Right lung (tissue), 5 donors: ENCODE measurements around the gene RFC3. TPM values are rescaled to one million over a fixed set of nuclear protein-coding genes. Genes with fewer than 3 reads are reported as not detected.

Experiments used
- DNase-seq, 2 donors: peaks; one replicate each; pipeline ENCODE4 v3.0.0-alpha.2; 2013
- polyA plus RNA-seq, 5 donors: library from polyadenylated mRNA; unstranded; fragments of 120-200 nt; gene quantifications; one replicate each; pipeline versions ENCODE4 v1.2.1 to v1.2.3, GENCODE V29; 2013; ENCODE audit warnings: inconsistent platforms in 1 of 5, low replicate concordance in 1 of 5; ENCODE audit not compliant: insufficient read length in 5 of 5, insufficient read depth in 1 of 5

The RFC3 gene
- polyA plus RNA-seq, 5 donors, result 17.2 to 35.4 (median 22.9) TPM

DNA sequence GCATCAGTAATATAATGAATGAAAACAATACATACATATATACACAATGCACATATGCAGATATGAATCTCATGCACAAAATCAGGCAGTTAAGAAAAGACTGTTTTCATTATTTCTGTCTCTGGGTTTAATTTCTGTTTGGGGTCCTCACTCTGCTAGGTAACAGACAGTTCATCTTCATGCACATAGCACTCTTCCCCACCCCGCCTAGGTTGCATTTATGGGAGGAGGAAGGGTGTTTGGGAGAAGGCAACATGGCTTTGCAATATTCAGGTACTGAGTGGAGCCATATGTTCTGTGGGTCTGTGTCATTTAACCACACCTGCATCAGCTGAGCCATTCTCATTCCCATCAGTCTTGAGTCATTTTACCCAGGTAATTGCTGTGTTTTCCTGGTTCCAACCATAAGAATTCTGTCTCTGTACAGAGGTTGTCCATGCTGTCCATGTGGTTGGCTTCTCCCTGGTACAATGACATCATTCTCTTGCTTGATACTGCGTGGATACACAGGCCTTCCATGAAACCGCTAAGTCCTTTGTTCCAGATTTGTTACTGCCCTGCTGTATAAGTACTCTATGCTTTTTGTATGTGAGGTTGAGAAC lies 45.3 kb downstream of the RFC3 start:
- no peak for DNase-seq

DNA sequence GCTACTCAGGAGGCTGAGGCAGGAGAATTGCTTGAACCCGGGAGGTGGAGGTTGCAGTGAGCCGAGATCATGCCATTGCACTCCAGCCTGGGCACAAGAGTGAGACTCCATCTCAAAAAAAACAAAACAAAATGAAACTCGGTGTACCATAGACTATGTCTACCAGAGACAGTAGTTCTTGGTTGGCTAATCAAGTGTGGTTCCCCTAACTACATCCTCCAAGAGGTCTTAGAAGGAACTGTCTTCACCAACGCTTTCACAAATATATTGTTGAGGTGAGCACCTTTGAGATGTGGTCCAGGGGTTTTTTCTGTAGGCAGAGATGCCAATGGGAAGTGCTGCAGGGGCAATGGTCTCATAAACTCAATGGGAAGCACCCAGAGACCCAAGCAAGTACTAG lies 48.0 kb downstream of the RFC3 start:
- no peak for DNase-seq

DNA sequence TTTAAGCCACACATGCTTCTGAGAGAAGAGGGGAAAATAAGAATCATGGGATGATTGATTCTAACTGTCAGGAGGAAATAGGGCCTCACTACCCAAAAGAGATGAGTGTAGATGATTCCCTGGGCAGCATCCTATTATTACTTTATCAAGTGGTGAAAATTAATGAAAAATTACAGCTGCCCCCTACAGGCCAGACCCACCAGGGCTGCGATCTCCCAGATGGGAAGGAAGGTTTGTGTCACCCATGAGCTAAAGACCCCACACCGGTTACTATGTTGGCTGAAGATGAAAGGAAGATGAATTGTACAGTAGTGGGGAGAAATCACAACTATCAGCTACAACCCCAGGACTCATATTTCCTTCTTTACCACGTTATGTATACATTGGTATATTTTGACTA lies 49.5 kb downstream of the RFC3 start:
- DNase-seq, result no peak

DNA sequence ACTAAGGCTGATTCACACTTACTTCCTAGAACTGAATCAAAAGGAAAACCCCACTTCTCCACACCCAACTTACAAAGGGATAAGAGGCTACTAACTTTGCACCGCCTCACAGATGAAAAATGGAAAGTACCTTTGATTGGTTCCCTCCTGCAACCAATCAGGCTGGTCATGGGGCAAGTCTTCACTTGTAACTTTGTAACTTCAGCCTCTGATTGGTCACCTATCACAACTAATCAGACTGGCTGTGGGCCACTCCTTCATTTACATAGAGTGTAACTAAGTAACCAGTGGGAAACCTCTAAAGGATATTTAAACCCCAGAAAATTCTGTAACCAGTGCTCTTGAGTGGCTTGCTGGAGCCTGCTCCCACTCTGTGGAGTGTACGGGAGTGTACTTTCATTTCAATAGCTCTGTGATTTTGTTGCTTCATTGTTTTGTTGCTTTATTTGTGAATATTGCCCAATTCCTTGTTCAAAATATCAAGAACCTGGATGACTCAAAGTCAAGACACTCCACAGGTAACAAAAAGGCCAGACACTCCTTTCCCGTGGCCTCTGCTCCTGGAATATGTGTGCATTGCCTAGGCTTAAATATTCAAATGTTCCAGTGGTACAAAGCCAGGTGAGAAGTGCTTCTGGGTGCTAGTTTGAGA lies 50.5 kb downstream of the RFC3 start:
- DNase-seq, result no peak

DNA sequence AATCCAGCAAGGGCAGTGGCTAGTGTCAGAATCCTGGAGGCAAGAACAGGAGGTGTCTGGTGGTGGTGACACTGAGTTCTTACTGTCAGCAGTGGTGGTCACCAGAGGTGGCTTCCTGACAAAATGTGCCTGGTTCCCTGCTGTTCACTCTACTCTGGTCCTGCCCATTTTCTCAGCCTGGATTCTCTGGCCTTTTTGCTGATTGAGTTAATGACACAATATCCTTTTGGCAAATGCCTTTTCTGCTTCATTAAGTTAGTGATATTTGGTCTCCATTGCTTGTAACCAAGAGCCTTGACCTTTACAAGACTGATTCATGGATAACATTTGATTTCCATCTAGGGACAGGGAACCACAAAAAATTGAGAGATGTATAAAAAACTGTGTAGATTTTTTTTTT lies 51.1 kb downstream of the RFC3 start:
- DNase-seq, result no peak

DNA sequence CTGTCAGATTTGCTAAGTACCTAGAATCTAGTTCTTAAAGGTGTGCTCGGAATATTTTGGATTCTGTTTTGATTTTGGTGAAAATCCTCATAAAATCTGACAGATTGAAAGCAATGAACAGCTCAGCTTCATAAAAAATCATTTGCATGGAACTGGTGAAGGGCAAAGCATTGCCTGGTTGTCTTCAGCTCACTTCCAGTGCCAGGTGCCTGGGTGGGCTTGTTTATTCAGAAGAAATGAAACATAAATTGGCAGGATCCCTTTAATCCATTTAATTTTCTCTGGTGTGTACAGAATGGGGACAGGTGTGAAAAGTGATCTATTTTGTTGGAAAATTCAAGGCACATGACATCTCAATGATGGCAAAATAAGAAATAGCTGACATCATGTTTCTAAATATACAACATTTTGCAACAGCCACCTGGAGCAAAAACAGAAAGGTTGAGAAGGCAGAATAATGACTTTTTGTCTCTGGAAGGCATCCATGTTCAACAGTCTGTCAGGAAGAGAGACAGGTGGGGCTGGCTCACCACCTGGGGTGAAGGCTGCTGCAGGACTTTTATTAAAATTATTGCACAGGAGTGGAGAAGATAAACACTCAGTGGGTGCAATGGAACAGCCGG lies 52.2 kb downstream of the RFC3 start:
- no peak for DNase-seq

DNA sequence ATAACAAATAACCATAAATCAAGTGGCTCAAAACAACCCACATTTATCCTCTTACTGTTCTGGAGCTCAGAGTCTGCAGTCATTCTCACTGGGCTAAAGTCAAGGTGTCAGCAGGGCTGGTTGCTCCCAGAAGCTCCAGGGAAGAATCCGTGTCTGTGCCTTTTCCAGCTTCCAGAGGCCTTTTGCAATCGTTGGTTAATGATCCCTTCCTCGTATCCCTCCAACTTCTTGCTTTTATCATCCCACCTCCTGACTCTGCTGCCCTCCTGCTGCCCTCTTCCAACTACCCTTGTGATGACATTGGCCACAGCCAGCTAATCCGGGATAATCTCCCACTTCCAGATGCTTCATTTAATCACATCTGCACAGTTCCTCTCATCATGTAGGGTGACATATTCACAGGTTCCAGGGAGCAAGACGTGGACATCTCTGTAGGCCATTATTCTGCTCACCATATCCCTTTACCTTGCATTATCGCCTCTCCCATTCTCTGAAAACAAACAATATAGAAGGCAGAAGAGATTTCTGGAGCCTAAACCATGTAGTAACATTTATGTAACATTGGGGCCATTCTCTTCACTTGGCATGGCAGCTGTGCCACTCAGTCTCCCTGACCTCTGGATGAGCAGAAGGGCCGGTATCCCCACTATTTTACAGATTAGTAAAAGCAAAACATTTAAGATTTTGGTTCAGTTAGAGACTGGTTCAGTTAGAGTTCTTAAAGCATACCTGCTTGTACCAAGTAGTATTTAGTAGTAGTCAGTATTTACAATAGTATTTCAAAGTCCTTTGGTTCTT lies 53.5 kb downstream of the RFC3 start:
- DNase-seq, result no peak

DNA sequence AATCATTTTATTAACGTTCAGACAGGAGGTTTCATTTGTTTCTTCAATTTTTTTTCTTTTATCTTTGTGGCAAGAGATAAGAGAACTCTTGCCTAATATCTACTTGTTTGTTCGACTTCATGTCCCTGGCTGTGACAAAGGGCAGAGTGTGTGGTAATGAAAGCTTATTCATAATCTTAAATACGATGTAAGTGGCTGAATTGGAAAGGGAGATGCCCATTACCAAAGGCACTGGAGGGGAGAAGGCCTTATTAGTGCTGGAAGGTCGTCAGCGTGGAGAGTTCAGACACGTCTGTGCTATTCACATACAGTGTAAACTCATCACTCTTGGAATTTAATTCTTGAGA lies 54.0 kb downstream of the RFC3 start:
- DNase-seq, result no peak

DNA sequence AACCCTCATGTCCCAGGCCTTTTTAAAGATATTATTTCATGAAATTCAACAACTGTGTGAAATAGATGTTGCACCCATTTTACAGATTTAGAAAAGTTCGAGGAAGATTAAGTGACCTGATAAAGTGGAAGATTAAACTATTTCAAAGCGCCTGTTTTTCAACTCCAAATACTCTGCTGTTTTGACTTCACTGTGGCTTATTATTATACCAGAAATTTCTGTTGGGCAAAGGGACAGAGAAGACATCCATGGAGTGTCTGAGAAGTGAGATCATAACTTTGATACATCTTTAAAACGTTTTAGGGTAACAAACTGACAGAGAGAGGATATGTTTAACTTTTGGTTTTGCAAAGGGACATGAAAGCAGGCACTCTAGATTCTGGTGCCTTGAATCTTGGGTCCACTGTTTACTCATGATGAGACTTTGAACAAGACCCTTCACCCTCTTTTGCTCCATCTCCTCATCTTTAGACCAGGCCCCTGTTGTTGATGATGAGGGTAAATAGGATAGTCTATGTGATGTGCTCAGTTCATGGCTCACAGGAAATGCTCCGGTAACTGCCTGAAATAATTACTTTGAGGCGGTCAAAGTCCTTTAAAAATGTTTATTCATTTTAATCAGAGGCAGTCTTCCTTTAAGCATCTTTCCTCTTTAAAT lies 55.4 kb downstream of the RFC3 start:
- no peak for DNase-seq

DNA sequence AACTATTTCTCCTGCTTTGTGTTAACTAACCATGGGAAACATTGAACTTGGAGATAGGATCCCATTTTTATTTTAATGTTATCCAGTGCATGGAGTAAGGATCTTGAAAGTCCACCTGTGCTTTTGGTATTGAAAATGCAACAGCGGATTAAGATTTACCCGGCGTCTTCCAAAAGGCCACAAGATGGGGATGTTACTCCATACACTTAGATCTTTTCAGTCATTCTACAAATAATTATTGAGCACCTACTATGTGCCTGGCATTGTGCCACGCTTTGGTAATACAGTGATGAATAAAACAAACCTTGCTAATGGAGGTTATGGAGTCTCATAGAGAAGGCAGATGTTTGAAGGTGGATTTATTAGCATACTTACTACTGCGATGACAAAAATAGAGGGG lies 56.9 kb downstream of the RFC3 start:
- no peak for DNase-seq

DNA sequence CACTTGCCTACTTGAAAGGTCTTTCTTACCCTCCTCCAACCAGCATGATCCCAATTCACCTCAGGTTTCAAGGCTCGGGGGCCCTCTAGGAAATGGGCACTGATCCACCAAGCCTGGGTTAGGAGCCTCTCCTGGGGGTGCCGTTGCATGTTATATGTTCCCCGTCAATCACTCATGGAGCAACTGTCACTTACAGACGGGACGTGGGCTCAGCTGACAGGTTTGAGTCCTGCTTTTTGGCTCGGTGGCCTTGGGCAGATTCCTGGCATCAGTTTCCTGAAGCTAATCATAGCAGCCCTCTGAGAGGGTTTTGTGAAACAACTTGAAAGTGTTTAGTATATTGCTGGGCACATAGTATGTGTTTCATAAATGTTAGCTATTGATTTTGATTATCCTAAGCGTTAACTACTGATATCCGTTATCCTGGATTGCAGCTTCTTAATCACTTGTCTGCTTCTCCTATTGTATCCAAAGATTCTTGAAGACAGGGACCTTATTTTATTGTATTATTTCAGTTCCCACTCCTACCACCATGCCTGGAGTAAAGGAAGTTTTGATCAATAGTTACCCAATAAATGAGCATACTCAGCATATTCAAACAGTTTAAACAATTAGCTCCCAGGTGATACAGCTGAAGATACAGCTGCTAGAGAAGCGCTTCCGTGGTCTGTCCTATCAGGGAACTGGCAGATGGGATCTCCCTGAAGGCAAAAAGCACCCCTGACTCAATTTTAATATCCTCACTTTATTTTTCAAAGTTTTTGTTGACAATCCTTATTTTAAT lies 57.9 kb downstream of the RFC3 start:
- DNase-seq, result no peak

DNA sequence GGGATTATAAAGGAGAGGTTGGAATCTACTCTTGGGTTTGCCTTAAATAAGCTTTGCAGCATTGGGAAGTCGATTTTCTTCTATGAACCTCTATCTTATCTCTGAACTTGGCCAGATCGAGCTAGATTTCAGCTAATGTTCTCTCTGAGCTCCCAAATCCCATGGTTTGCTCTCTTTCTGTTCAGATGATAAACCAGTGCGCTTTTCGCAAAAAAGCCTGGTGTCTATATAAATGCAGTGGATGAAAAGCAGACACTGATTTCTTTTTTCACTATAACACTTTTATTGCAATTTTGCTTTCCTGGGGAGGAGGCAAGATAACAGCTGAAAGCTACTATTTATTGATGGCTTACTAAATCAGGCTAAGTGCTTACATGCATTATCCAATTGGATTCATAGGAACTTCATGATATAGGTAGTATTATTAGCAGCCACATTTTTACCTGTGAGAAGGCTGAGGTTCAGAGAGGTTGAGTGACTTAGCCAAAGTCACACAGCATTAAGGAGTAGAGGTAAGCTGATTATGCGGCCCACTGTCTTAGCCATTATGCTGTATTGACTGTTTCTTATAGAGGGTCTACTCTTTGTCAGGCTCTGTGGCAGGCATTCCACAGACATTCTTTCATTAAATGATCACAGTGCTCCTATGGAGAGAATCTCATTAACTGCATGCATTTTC lies 58.9 kb downstream of the RFC3 start:
- no peak for DNase-seq

DNA sequence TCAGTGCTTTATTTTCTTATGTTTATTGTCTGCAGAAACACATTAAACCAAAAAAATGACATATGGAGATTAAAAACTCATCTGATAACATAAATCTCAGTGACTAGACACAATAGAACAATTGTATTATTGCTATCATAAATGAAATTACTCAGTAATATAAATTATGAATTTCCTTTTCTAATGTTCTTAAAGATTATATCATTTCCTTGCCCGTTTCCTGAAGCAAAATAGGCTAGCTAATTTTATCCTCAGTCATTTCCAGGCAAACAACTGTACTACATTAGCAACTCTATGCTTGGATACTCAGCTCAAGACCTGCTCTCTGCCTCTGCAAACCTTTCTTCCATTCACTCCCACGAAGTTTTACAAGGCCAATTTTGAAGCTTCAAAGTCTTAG lies 61.2 kb downstream of the RFC3 start:
- DNase-seq, result no peak

DNA sequence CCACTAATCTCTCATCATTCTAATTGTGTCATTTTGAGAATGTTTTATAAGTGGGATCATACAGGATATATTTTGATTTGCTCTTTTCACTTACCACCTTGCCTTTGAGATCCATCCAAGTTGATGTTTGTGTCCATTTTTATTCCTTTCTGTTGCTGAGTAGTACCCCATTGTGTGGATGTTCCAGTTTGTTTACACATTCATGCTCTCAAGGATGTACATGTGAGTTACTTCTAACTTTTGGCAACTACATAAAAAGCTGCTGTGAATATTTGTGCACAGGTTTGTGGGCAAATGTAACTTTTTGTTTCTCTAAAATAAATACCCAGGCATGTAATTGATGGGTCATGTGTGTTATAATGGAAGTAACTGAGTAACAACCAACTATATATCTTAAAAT lies 64.9 kb downstream of the RFC3 start:
- no peak for DNase-seq

DNA sequence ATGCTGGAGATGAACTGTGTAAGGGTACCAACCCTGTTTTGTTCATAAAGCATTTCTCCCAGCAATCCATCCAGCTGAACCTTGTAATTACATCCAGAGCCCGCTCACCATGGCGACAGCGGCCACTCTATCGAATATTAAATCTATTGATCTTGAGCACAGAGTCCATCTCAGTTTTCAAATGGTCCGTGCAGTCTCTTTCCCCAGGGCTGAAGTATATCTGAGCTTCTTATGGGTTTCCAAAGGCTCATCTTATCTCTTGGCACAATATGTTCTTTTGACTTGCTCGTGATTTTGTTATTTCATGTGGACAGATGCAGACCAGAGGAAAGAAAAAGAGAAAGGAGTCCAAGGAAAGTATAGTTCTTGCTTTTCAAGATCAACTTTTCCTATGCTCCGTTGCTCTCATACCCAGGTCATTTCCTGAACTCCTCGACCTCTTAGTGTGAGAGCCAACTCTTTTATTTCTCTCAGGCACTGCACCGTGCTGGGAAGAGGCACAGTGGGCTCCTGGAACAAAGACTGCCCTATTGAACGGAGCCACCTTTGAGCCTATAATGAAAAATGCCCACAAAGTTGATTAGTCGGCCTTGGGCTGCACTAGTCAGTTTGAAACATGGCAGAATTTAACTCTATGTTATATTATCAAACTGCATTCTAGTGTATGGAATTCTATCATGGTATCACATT lies 66.7 kb downstream of the RFC3 start:
- DNase-seq, result no peak
